GM23338 (cell line): ENCODE results near the gene WIPF1.

Experiments used
- CREB1 ChIP-seq: fragments of 250-450 bp; sonication (Bioruptor Pico); IDR thresholded peaks from 2 replicates; pipeline ENCODE4 v1.5.0; 2020; ENCODE audit warnings: low read depth, mild to moderate bottlenecking, moderate library complexity
- CTCF ChIP-seq, 2 experiments: fragments of 200-600 bp in 1 of 2; sonication (generic) in 1 of 2; conservative IDR thresholded peaks; 2 replicates each; pipeline versions ENCODE4 v1.5.1 to v1.6.1; 2016 to 2017; ENCODE audit warnings: antibody characterized with exemption in 2 of 2, low read depth in 2 of 2, mild to moderate bottlenecking in 2 of 2, moderate library complexity in 1 of 2
- EZH2 ChIP-seq: fragments of 200-600 bp; sonication (generic); IDR thresholded peaks from one replicate; pipeline ENCODE4 v1.8.0; 2017; ENCODE audit warnings: antibody characterized with exemption, mild to moderate bottlenecking, low read depth; ENCODE audit not compliant: unreplicated experiment
- EZH2phosphoT487 ChIP-seq: fragments of 200-600 bp; sonication (generic); IDR thresholded peaks from one replicate; pipeline ENCODE4 v1.8.1; 2018; ENCODE audit warnings: antibody characterized with exemption; ENCODE audit not compliant: unreplicated experiment
- JUNB ChIP-seq: IDR thresholded peaks from one replicate; pipeline ENCODE4 v1.6.1; 2016; ENCODE audit warnings: antibody characterized with exemption; ENCODE audit not compliant: unreplicated experiment
- NANOG ChIP-seq: IDR thresholded peaks from 2 replicates; pipeline ENCODE4 v1.6.1; 2016; ENCODE audit warnings: antibody characterized with exemption, borderline replicate concordance
- POLR2AphosphoS5 ChIP-seq: IDR thresholded peaks from 2 replicates; pipeline ENCODE4 v1.6.1; 2016; ENCODE audit warnings: antibody characterized with exemption, low read depth
- STAT1 ChIP-seq: IDR thresholded peaks from one replicate; pipeline ENCODE4 v1.6.1; 2016; ENCODE audit warnings: antibody characterized with exemption; ENCODE audit not compliant: unreplicated experiment
- ZNF114 ChIP-seq: fragments of 250-450 bp; sonication (Bioruptor Pico); IDR thresholded peaks from 2 replicates; pipeline ENCODE4 v1.5.0; 2020; ENCODE audit warnings: mild to moderate bottlenecking, moderate library complexity
- ZNF331 ChIP-seq: fragments of 250-450 bp; sonication (Bioruptor Pico); IDR thresholded peaks from 2 replicates; pipeline ENCODE4 v1.5.0; 2020; ENCODE audit warnings: low read depth, mild to moderate bottlenecking, moderate library complexity
- TF ChIP-seq, protein P1 (sequence below): IDR thresholded peaks from 2 replicates; pipeline ENCODE4 v1.6.1; 2016; ENCODE audit warnings: antibody characterized with exemption
- TF ChIP-seq, protein P2 (sequence below): IDR thresholded peaks from one replicate; pipeline ENCODE4 v1.6.1; 2018; ENCODE audit warnings: antibody characterized with exemption; ENCODE audit not compliant: unreplicated experiment

- TF ChIP-seq CTCF (conservative IDR thresholded peaks at IDR 0.05; ENCODE audit: low read depth in 2 of 2) (no peak), EZH2 (no peak), POLR2AphosphoS5 (no peak), CREB1 (CRISPR knock-in tag) (no peak), STAT1 (no peak), ZNF331 (CRISPR knock-in tag) (no peak), EZH2phosphoT487 (no peak), JUNB (no peak), ZNF114 (no peak), NANOG (no peak)
- TF ChIP-seq, protein P1, sequence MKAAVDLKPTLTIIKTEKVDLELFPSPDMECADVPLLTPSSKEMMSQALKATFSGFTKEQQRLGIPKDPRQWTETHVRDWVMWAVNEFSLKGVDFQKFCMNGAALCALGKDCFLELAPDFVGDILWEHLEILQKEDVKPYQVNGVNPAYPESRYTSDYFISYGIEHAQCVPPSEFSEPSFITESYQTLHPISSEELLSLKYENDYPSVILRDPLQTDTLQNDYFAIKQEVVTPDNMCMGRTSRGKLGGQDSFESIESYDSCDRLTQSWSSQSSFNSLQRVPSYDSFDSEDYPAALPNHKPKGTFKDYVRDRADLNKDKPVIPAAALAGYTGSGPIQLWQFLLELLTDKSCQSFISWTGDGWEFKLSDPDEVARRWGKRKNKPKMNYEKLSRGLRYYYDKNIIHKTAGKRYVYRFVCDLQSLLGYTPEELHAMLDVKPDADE, result no peak
- TF ChIP-seq, protein P2, sequence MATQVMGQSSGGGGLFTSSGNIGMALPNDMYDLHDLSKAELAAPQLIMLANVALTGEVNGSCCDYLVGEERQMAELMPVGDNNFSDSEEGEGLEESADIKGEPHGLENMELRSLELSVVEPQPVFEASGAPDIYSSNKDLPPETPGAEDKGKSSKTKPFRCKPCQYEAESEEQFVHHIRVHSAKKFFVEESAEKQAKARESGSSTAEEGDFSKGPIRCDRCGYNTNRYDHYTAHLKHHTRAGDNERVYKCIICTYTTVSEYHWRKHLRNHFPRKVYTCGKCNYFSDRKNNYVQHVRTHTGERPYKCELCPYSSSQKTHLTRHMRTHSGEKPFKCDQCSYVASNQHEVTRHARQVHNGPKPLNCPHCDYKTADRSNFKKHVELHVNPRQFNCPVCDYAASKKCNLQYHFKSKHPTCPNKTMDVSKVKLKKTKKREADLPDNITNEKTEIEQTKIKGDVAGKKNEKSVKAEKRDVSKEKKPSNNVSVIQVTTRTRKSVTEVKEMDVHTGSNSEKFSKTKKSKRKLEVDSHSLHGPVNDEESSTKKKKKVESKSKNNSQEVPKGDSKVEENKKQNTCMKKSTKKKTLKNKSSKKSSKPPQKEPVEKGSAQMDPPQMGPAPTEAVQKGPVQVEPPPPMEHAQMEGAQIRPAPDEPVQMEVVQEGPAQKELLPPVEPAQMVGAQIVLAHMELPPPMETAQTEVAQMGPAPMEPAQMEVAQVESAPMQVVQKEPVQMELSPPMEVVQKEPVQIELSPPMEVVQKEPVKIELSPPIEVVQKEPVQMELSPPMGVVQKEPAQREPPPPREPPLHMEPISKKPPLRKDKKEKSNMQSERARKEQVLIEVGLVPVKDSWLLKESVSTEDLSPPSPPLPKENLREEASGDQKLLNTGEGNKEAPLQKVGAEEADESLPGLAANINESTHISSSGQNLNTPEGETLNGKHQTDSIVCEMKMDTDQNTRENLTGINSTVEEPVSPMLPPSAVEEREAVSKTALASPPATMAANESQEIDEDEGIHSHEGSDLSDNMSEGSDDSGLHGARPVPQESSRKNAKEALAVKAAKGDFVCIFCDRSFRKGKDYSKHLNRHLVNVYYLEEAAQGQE, result no peak
These were observed 8.7 kb upstream of the WIPF1 start for GRCh38 chr2:174606336-174606735.
